Smooth muscle cell (in vitro differentiated cells): ENCODE data around the gene DONSON. TPM values are rescaled to one million over a fixed set of nuclear protein-coding genes. Genes with fewer than 3 reads are reported as not detected.
"Not testable (repeated sequence)": the region's sequence is repeated elsewhere in the genome, so short reads cannot be mapped to it uniquely, and the experiment has no call there.

ENCODE experiments used
- DNase-seq: peaks from one replicate; lab custom pipeline; 2025; ENCODE audit not compliant: unreplicated experiment; lab: John Stamatoyannopoulos, UW
- H2AFZ ChIP-seq: fragments of 200-600 bp; sonication (generic); 2 replicates; pipeline ENCODE4 v1.6.0; 2016; ENCODE audit warnings: antibody characterized with exemption, low read depth, mild to moderate bottlenecking
- H3F3A ChIP-seq: fragments of 200-600 bp; sonication (generic); 2 replicates; pipeline ENCODE4 v1.6.0; 2017; ENCODE audit warnings: antibody characterized with exemption, low read depth
- H3K27ac ChIP-seq: fragments of 200-600 bp; sonication (generic); 2 replicates; pipeline ENCODE4 v1.5.1; 2016; ENCODE audit warnings: low read depth, mild to moderate bottlenecking
- H3K27me3 ChIP-seq: fragments of 200-600 bp; sonication (generic); 2 replicates; pipeline ENCODE4 v1.6.1; 2016; ENCODE audit warnings: low read depth, mild to moderate bottlenecking
- H3K36me3 ChIP-seq: fragments of 200-600 bp; sonication (generic); 2 replicates; pipeline ENCODE4 v1.5.1; 2016; ENCODE audit warnings: low read depth
- H3K4me1 ChIP-seq: fragments of 200-600 bp; sonication (generic); 2 replicates; pipeline ENCODE4 v1.5.1; 2016; ENCODE audit warnings: low read depth
- H3K4me2 ChIP-seq: fragments of 200-600 bp; sonication (generic); 2 replicates; pipeline ENCODE4 v1.6.0; 2016; ENCODE audit warnings: mild to moderate bottlenecking
- H3K4me3 ChIP-seq: fragments of 200-600 bp; sonication (generic); 2 replicates; pipeline ENCODE4 v1.5.1; 2016; ENCODE audit warnings: mild to moderate bottlenecking
- H3K79me2 ChIP-seq: fragments of 200-600 bp; sonication (generic); 2 replicates; pipeline ENCODE4 v1.6.0; 2016; ENCODE audit warnings: low read depth, mild to moderate bottlenecking
- H3K9ac ChIP-seq: fragments of 200-600 bp; sonication (generic); 2 replicates; pipeline ENCODE4 v1.6.0; 2016; ENCODE audit warnings: low read depth
- H3K9me3 ChIP-seq: fragments of 200-600 bp; sonication (generic); replicated peaks from 2 replicates; pipeline ENCODE4 v1.5.1; 2016; ENCODE audit warnings: low read depth
- H4K20me1 ChIP-seq: fragments of 200-600 bp; sonication (generic); 2 replicates; pipeline ENCODE4 v1.6.0; 2016; ENCODE audit warnings: low read depth
- WGBS: methylation state at CpG from one replicate; pipeline ENCODE4 v1.1.7; 2016; ENCODE audit warnings: low lambda C conversion rate; 5-methylcytosine and 5-hydroxymethylcytosine counted together
- polyA plus RNA-seq: library from polyadenylated mRNA; unstranded; fragments of >200 nt; fragmentation: Nextera tagmentation; extraction: Ambion mirVana; gene quantifications from 2 replicates; pipeline ENCODE4 v1.2.1, GENCODE V29; 2016
- total RNA-seq: library from RNA; depleted of rRNA; stranded (reverse); fragments of >200 nt; gene quantifications from 2 replicates; pipeline ENCODE4 v1.2.3, GENCODE V29; 2014
- TF ChIP-seq, protein P1 (sequence below): fragments of 200-600 bp; sonication (generic); IDR thresholded peaks from 2 replicates; pipeline ENCODE4 v1.5.1; 2017; ENCODE audit warnings: borderline replicate concordance, mild to moderate bottlenecking, antibody characterized with exemption; ENCODE audit not compliant: insufficient read depth, poor library complexity, severe bottlenecking

DONSON gene
- total and polyA plus RNA-seq, 2 experiments from 2014 or later = 38.0 to 41.7 TPM

DNA sequence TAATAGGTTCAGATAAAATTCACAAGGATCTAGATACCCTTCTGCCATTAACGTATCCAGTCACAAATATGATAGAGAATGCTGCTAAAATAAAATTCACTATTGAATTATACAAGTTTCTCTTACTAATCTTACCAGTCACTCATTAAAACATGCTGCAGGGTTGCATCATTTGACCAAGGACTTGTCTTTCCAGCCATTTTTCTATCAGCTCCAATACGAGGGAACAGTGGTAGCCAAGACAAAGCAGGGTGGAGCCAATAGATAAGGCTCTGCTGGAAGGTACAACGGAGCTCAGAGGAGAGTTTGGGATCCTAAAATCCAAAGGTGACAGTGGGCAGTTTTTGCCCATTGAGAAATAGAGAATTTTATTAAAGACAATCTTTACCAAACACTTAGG is 4.0 kb downstream of the DONSON start:
- H3K4me1 ChIP-seq = peaks cover 12% of the 10 kb centered on the region
- no peak for DNase-seq
- H3K36me3 ChIP-seq = peaks cover 6% of the 10 kb centered on the region
- no peak overlapping the region for H3K4me3 ChIP-seq
- peaks cover 4% of the 10 kb centered on the region for H3F3A ChIP-seq
- H3K9me3 ChIP-seq = no peaks in the 10 kb centered on the region
- WGBS = 90% methylated on average over 3 of the region's 3 CpGs
- peaks cover 36% of the 10 kb centered on the region for H3K79me2 ChIP-seq
- H3K9ac ChIP-seq = no peak overlapping the region
- no peak overlapping the region for H2AFZ ChIP-seq
- TF ChIP-seq, protein P1, sequence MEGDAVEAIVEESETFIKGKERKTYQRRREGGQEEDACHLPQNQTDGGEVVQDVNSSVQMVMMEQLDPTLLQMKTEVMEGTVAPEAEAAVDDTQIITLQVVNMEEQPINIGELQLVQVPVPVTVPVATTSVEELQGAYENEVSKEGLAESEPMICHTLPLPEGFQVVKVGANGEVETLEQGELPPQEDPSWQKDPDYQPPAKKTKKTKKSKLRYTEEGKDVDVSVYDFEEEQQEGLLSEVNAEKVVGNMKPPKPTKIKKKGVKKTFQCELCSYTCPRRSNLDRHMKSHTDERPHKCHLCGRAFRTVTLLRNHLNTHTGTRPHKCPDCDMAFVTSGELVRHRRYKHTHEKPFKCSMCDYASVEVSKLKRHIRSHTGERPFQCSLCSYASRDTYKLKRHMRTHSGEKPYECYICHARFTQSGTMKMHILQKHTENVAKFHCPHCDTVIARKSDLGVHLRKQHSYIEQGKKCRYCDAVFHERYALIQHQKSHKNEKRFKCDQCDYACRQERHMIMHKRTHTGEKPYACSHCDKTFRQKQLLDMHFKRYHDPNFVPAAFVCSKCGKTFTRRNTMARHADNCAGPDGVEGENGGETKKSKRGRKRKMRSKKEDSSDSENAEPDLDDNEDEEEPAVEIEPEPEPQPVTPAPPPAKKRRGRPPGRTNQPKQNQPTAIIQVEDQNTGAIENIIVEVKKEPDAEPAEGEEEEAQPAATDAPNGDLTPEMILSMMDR = no peak
- H3K27ac ChIP-seq = no peak overlapping the region
- no peaks in the 10 kb centered on the region for H3K27me3 ChIP-seq
- no peak overlapping the region for H3K4me2 ChIP-seq
- no peaks in the 10 kb centered on the region for H4K20me1 ChIP-seq

DNA sequence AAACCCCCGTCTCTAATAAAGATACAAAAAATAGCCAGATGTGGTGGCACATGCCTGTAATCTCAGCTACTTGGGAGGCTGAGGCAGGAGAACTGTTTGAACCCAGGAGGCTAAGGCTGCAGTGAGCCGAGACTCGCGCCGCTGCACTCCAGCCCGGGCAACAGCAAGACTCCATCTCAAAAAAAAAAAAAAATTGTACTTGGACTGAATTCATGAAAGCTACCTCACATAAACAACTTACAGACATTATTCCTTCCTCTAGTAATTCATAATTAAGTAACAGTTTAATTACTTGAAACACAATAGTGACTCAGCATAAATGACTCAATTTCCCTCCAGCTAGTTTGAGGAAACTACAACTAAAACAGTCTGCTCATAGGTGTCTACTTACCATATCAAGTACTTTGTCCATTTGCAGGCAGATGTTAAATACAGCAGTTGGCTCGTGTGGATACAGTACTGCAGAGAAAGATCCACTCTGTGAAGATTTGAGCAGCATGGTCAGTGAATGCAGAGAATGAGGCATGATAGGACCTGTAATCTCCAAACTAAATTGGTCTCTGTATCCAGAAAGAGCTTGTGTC is 9.4 kb downstream of the DONSON start:
- WGBS = 90% methylated on average over 7 of the region's 7 CpGs
- Histone ChIP-seq H3F3A (peaks cover 17% of the 10 kb centered on the region), H3K36me3 (peaks cover 10% of the 10 kb centered on the region), H3K4me1 (no peaks in the 10 kb centered on the region), H3K79me2 (no peaks in the 10 kb centered on the region), H2AFZ (no peak overlapping the region), H3K27ac (peak overlapping the region; percentile 64), H3K27me3 (no peaks in the 10 kb centered on the region), H3K4me3 (no peak overlapping the region), H4K20me1 (peaks cover 19% of the 10 kb centered on the region), H3K9me3 (no peaks in the 10 kb centered on the region), H3K4me2 (no peak overlapping the region), H3K9ac (no peak overlapping the region)
- DNase-seq = no peak
- TF ChIP-seq, protein P1 = no peak

DNA sequence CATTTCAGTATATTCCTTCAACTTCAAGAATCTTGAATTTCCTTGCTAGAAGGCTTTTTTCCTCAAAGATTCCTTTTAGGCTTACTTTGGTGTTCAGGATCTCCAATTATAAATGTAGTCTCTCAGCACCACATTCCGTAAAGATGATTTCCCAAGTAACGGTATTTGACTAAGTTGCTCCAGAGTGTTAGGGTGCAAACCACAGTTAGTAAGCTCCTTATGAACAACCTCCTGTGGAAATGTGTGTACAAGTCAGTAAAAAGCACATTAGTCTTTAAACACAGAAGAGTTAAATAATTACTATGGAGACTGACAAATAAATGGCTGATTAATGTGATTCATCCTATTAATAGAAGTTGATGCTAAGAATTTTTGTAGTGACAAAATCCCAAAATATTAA is 10.3 kb downstream of the DONSON start:
- H3K9ac ChIP-seq = no peak overlapping the region
- H3K36me3 ChIP-seq = peaks cover 18% of the 10 kb centered on the region

DNA sequence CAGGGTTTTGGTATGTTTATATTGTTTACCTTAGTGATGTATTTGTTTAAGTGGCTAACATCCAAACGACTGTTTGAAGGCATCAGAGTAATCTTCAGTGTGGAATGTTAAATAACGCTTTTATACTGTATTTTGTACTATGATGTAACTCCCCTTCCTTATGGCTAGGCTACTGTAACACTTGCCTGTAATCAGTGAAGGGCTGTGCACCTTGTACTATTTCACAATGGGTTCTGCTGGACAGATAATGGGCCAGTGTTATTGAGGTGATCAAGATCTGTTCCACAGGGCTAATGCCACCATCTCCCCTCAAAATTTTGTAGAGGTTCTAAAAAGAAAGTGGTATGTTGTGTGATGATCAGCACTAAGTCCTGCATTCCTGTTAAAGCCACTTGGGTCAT is 11.7 kb downstream of the DONSON start:
- not testable (repeated sequence) for H2AFZ ChIP-seq, DNase-seq, H3K4me3 ChIP-seq, H3K9me3 ChIP-seq, H3K9ac ChIP-seq, H3K4me1 ChIP-seq, H3K27me3 ChIP-seq, H3K4me2 ChIP-seq, H3K79me2 ChIP-seq
- Histone ChIP-seq H4K20me1 (peaks cover 40% of the 10 kb centered on the region), H3K36me3 (peaks cover 22% of the 10 kb centered on the region), H3F3A (peaks cover 29% of the 10 kb centered on the region), H3K27ac (peak overlapping the region; percentile 48)
- WGBS = 74% methylated on average over 2 of the region's 2 CpGs

More for the DNA sequence above, 10.3 kb downstream of the DONSON start:
- no peak overlapping the region for H2AFZ ChIP-seq
- H3K79me2 ChIP-seq = no peaks in the 10 kb centered on the region
- TF ChIP-seq, protein P1 = no peak
- H4K20me1 ChIP-seq = peaks cover 28% of the 10 kb centered on the region
- DNase-seq = no peak
- no peaks in the 10 kb centered on the region for H3K9me3 ChIP-seq
- no peak overlapping the region for H3K4me3 ChIP-seq
- H3K4me2 ChIP-seq = no peak overlapping the region
- no peaks in the 10 kb centered on the region for H3K4me1 ChIP-seq
- peak overlapping the region; percentile 64 for H3K27ac ChIP-seq
- peaks cover 26% of the 10 kb centered on the region for H3F3A ChIP-seq
- H3K27me3 ChIP-seq = no peaks in the 10 kb centered on the region
- WGBS = 85% methylated on average over 2 of the region's 2 CpGs
